HEK293T (cell line): ENCODE measurements around the gene RXRG.

Source experiments
- ELF4 ChIP-seq: fragments of 450-650 bp; IDR thresholded peaks from 2 replicates; pipeline ENCODE4 v1.6.1; 2017; ENCODE audit warnings: antibody characterized with exemption
- FOXA1 ChIP-seq: fragments of 450-650 bp; IDR thresholded peaks from 2 replicates; pipeline ENCODE4 v1.6.1; 2016; ENCODE audit warnings: mild to moderate bottlenecking
- FOXM1 ChIP-seq: fragments of 450-650 bp; IDR thresholded peaks from 2 replicates; pipeline ENCODE4 v1.6.1; 2017; ENCODE audit warnings: mild to moderate bottlenecking, borderline replicate concordance
- HDGF ChIP-seq: fragments of 450-650 bp; IDR thresholded peaks from 2 replicates; pipeline ENCODE4 v1.6.1; 2017; ENCODE audit warnings: antibody characterized with exemption, borderline replicate concordance
- NFRKB ChIP-seq: fragments of 450-650 bp; IDR thresholded peaks from 2 replicates; pipeline ENCODE4 v1.6.1; 2016; ENCODE audit warnings: mild to moderate bottlenecking, moderate library complexity
- SP1 ChIP-seq: fragments of 450-650 bp; IDR thresholded peaks from 2 replicates; pipeline ENCODE4 v1.6.1; 2017

DNA sequence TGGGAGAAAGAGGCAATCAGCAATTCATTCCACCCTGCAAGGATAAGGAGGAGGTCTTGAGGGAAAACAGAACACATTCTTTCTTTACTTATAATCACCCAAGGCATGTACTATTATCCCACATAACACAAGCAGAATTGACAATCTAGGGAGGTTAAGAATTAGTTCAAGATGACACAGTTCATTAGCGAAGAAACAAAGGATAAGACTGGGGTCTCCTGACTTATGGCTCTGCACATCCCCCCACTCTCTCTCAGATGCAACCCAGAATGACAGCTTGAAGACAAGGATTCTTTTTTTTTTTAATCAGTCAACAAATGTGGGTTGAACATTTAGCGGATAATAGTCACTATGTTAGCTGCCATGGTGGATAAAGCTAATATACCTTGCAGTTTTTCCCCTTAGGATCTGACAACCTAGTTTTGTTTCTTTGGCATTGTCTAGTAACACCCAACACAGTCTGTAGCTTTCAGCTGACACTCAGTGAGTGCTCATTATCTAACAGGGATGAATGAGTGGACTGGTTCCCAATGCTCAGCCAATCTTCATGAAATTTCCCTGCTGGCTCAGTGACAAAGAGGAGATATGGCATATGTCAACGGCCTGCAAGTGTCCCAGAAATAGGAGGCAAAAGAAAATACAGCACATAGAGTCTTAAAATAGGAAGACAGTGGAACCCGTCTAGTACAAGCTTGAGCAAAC lies 35.1 kb downstream of the RXRG start:
- TF ChIP-seq FOXA1 (no peak), NFRKB (no peak), HDGF (no peak), FOXM1 (no peak), SP1 (no peak), ELF4 (no peak)
